H7 (cell line): ENCODE data around the gene FAM170B. TPM values are rescaled to one million over a fixed set of nuclear protein-coding genes. Genes with fewer than 3 reads are reported as not detected.

Source experiments
- DNase-seq: peaks from one replicate; pipeline ENCODE4 v3.0.0; 2012
- H3K27me3 ChIP-seq: 2 replicates; pipeline ENCODE4 v1.6.0; 2011; ENCODE audit warnings: mild to moderate bottlenecking, low read length; ENCODE audit not compliant: control insufficient read depth, insufficient read depth
- H3K36me3 ChIP-seq: replicated peaks from 2 replicates; pipeline ENCODE4 v1.5.1; 2011; ENCODE audit warnings: low read length; ENCODE audit not compliant: control insufficient read depth, insufficient read depth
- H3K4me3 ChIP-seq: 2 replicates; pipeline ENCODE4 v1.5.1; 2011; ENCODE audit warnings: low read depth, mild to moderate bottlenecking, control low read depth, low read length, moderate library complexity; ENCODE audit not compliant: insufficient read depth
- total RNA-seq: library from RNA; depleted of rRNA; stranded (reverse); fragments of >200 nt; shearing (Covaris generic); gene quantifications from 2 replicates; pipeline ENCODE4 v1.2.3, GENCODE V29; 2014; rRNA removed

Gene FAM170B
- not detected in 2 replicates for total RNA-seq

- Histone ChIP-seq H3K4me3 (no peak within 1 kb of the TSS), H3K36me3 (no peaks in the 10 kb centered on the region), H3K27me3 (no peaks in the 10 kb centered on the region)
- DNase-seq: no peak
Observed at GRCh38 chr10:49133706-49134248, at the start of gene FAM170B. FAM170B (minus strand) TSS chr10:49134021; CDS start chr10:49133918, 103 bp downstream.

GRCh38 chr10:49182776-49183175 is 49.0 kb upstream of the FAM170B start:
- DNase-seq: no peak
- Histone ChIP-seq H3K27me3 (no peaks in the 10 kb centered on the region), H3K4me3 (no peak overlapping the region), H3K36me3 (no peaks in the 10 kb centered on the region)

GRCh38 chr10:49180444-49180860 is 46.6 kb upstream of the FAM170B start:
- Histone ChIP-seq H3K36me3 (no peaks in the 10 kb centered on the region), H3K27me3 (no peaks in the 10 kb centered on the region), H3K4me3 (no peak overlapping the region)
- no peak for DNase-seq

- Histone ChIP-seq H3K27me3 (no peaks in the 10 kb centered on the region), H3K36me3 (no peaks in the 10 kb centered on the region), H3K4me3 (no peak overlapping the region)
- DNase-seq: no peak
Observed at GRCh38 chr10:49179699-49180443, 46.0 kb upstream of the FAM170B start.

GRCh38 chr10:49178489-49179471 is 45.0 kb upstream of the FAM170B start:
- Histone ChIP-seq H3K36me3 (no peaks in the 10 kb centered on the region), H3K4me3 (no peak overlapping the region), H3K27me3 (no peaks in the 10 kb centered on the region)
- DNase-seq: no peak

GRCh38 chr10:49177391-49178355 is 43.9 kb upstream of the FAM170B start:
- H3K4me3 ChIP-seq: no peak overlapping the region
- no peaks in the 10 kb centered on the region for H3K27me3 ChIP-seq
- no peak for DNase-seq
- H3K36me3 ChIP-seq: no peaks in the 10 kb centered on the region

GRCh38 chr10:49176310-49177268 is 42.8 kb upstream of the FAM170B start:
- no peak overlapping the region for H3K4me3 ChIP-seq
- H3K27me3 ChIP-seq: no peaks in the 10 kb centered on the region
- no peaks in the 10 kb centered on the region for H3K36me3 ChIP-seq
- no peak for DNase-seq

GRCh38 chr10:49175587-49176309 is 41.9 kb upstream of the FAM170B start:
- DNase-seq: no peak
- Histone ChIP-seq H3K36me3 (no peaks in the 10 kb centered on the region), H3K27me3 (no peaks in the 10 kb centered on the region), H3K4me3 (no peak overlapping the region)

GRCh38 chr10:49174926-49175500 is 41.2 kb upstream of the FAM170B start:
- H3K4me3 ChIP-seq: no peak overlapping the region
- H3K27me3 ChIP-seq: no peaks in the 10 kb centered on the region
- DNase-seq: no peak
- H3K36me3 ChIP-seq: no peaks in the 10 kb centered on the region

- no peak for DNase-seq
- H3K36me3 ChIP-seq: no peaks in the 10 kb centered on the region
- H3K27me3 ChIP-seq: no peaks in the 10 kb centered on the region
- no peak overlapping the region for H3K4me3 ChIP-seq
Observed at GRCh38 chr10:49174261-49174925, 40.6 kb upstream of the FAM170B start.

- Histone ChIP-seq H3K4me3 (no peak overlapping the region), H3K27me3 (no peaks in the 10 kb centered on the region), H3K36me3 (no peaks in the 10 kb centered on the region)
- no peak for DNase-seq
Observed at GRCh38 chr10:49173853-49174252, 40.0 kb upstream of the FAM170B start.
